Measurements from ENCODE around the gene PPFIA3.
"Not testable (repeated sequence)": the region's sequence is repeated elsewhere in the genome, so short reads cannot be mapped to it uniquely, and the experiment has no call there.

Gene PPFIA3

DNA sequence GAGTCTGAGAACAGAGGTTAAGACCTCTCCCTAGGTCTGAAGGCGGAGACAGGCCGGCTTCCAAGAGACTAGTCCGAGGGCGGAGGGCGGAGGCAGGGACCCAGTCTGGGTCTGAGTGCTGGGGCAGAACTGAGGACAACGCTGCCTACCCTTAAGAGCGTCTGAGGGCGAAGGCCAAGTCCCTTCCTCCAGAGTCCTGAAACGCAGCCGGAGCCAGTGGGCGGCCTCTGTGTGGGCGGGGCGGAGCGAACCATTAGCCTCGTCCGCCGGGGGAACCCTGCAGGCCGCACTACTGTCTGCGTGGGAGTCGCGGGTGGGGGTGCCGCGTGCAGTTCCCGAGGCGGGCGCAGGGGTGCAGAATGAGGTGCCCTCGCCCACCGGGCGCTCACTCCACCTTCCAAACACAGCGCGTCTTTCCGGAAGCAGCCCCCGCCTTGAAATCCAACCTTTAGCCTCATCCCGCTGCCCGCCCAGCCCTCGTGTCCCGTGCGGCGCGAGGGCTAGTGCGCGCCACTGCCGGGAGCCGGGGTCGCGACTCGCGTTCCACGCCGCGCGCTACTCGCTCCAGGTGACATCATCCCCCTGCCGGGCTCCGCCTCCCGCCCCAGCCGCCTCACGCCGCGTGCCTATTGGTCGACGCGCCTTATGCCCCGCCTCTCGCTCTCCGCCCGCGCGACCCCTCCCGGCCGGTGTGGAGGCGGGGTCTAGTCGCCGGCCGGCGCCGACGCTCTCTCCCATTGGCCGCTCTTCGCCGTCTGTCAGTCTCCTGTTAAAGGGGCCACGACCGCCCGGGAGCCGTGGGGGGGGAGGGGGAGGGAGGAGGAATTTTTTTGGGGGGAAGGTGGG lies 556 bp upstream of the PPFIA3 start, which contains the start of gene C19orf73:
C19orf73 (minus strand) TSS at position 579 of the 846 bp plus-strand sequence; CDS start at position 458, 121 bp downstream.
- Histone ChIP-seq H3K4me3 (replicated peaks; ENCODE audit: low read depth, low read length) (peak within 1 kb of the TSS; percentile 73), H3K27me3 (replicated peaks; ENCODE audit: control insufficient read depth, insufficient read depth, low read length) (no peaks in the 10 kb centered on the region; the same call in 1 of the 2 replicates), H3K36me3 (ENCODE audit: control insufficient read depth, insufficient read depth, low read length) (no peaks in the 10 kb centered on the region)
- no peak for TF ChIP-seq CTCF (IDR thresholded peaks at IDR 0.05; ENCODE audit: insufficient read depth, low read length, poor library complexity, severe bottlenecking)
- peak; percentile 97 for DNase-seq (ENCODE audit: extremely low read depth, insufficient read length)

DNA sequence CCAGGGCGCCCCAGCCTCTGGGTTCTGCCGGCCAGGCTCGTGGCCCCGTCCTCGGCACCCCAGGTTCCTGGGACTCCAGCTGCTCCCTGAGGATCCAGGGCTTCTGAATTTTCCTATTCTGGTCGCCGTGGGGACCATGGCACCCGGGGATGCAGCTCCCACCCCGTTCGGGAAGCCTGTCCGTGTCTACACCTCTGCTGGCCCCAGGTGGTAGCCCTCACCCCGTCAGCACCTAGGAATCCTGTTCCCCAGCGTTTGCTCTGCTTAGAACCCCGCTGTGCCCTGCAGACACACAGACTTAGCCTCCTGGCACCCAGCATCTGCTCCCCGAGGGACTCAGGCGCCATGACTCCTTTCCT lies 960 bp downstream of the PPFIA3 start:
- H3K27me3 ChIP-seq (replicated peaks; ENCODE audit: control insufficient read depth, insufficient read depth, low read length) = no peaks in the 10 kb centered on the region; the same call in 1 of the 2 replicates
- DNase-seq (ENCODE audit: extremely low read depth, insufficient read length) = no peak
- H3K4me3 ChIP-seq (replicated peaks; ENCODE audit: low read depth, low read length) = no peak overlapping the region
- H3K36me3 ChIP-seq (ENCODE audit: control insufficient read depth, insufficient read depth, low read length) = no peaks in the 10 kb centered on the region
- no peak for TF ChIP-seq CTCF (IDR thresholded peaks at IDR 0.05; ENCODE audit: insufficient read depth, low read length, poor library complexity, severe bottlenecking)

GRCh38 chr19:49120868-49121267 lies 1.5 kb downstream of the PPFIA3 start:
- Histone ChIP-seq H3K4me3 (replicated peaks; ENCODE audit: low read depth, low read length) (no peak overlapping the region), H3K27me3 (replicated peaks; ENCODE audit: control insufficient read depth, insufficient read depth, low read length) (no peaks in the 10 kb centered on the region; the same call in 1 of the 2 replicates), H3K36me3 (ENCODE audit: control insufficient read depth, insufficient read depth, low read length) (no peaks in the 10 kb centered on the region)
- no peak for TF ChIP-seq CTCF (IDR thresholded peaks at IDR 0.05; ENCODE audit: insufficient read depth, low read length, poor library complexity, severe bottlenecking)
- no peak for DNase-seq (ENCODE audit: extremely low read depth, insufficient read length)

- not testable (repeated sequence) for H3K36me3 ChIP-seq (ENCODE audit: control insufficient read depth, insufficient read depth, low read length); DNase-seq (ENCODE audit: extremely low read depth, insufficient read length); H3K27me3 ChIP-seq (replicated peaks; ENCODE audit: control insufficient read depth, insufficient read depth, low read length); H3K4me3 ChIP-seq (replicated peaks; ENCODE audit: low read depth, low read length)
Measured at GRCh38 chr19:49121841-49122240, 2.5 kb downstream of the PPFIA3 start.

GRCh38 chr19:49123285-49123684 lies 3.9 kb downstream of the PPFIA3 start:
- not testable (repeated sequence) for H3K36me3 ChIP-seq (ENCODE audit: control insufficient read depth, insufficient read depth, low read length); H3K4me3 ChIP-seq (replicated peaks; ENCODE audit: low read depth, low read length); H3K27me3 ChIP-seq (replicated peaks; ENCODE audit: control insufficient read depth, insufficient read depth, low read length); DNase-seq (ENCODE audit: extremely low read depth, insufficient read length)

- Histone ChIP-seq H3K27me3 (replicated peaks; ENCODE audit: control insufficient read depth, insufficient read depth, low read length) (no peaks in the 10 kb centered on the region; the same call in 1 of the 2 replicates), H3K4me3 (replicated peaks; ENCODE audit: low read depth, low read length) (no peak overlapping the region), H3K36me3 (ENCODE audit: control insufficient read depth, insufficient read depth, low read length) (no peaks in the 10 kb centered on the region)
- no peak for DNase-seq (ENCODE audit: extremely low read depth, insufficient read length)
- no peak for TF ChIP-seq CTCF (IDR thresholded peaks at IDR 0.05; ENCODE audit: insufficient read depth, low read length, poor library complexity, severe bottlenecking)
Measured at GRCh38 chr19:49125025-49125731, 5.8 kb downstream of the PPFIA3 start.
